ENCODE results near the gene ATP8B4.

DNA sequence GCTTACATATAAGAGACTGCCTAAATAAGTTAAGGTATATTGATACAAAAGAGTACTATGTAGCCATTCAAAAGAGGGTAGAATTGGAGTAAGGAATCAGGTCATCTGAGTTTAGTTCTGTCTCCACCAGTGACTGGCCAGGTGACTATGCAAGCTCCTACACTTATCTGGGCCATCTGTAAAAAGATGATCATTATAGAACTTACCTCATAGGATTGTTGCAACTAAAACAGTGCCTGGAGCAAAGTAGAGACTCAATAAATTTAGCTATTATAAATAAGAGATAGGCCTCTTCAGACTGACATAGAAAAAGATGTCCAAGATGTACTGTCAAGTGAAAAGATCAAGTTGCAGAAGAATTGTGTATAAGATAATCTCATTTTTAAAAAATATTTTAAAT, 1.7 kb upstream of the ATP8B4 start:
- no peak for TF ChIP-seq TCF12 (IDR thresholded peaks at IDR 0.05; ENCODE audit: low read depth)
- TF ChIP-seq CREB1 (IDR thresholded peaks at IDR 0.05; ENCODE audit: low read depth), result no peak
- TF ChIP-seq TAF1 (IDR thresholded peaks at IDR 0.05; ENCODE audit: low read depth), result no peak
- no peak for TF ChIP-seq EP300 (IDR thresholded peaks at IDR 0.05; ENCODE audit: borderline replicate concordance)
- TF ChIP-seq, protein P1, sequence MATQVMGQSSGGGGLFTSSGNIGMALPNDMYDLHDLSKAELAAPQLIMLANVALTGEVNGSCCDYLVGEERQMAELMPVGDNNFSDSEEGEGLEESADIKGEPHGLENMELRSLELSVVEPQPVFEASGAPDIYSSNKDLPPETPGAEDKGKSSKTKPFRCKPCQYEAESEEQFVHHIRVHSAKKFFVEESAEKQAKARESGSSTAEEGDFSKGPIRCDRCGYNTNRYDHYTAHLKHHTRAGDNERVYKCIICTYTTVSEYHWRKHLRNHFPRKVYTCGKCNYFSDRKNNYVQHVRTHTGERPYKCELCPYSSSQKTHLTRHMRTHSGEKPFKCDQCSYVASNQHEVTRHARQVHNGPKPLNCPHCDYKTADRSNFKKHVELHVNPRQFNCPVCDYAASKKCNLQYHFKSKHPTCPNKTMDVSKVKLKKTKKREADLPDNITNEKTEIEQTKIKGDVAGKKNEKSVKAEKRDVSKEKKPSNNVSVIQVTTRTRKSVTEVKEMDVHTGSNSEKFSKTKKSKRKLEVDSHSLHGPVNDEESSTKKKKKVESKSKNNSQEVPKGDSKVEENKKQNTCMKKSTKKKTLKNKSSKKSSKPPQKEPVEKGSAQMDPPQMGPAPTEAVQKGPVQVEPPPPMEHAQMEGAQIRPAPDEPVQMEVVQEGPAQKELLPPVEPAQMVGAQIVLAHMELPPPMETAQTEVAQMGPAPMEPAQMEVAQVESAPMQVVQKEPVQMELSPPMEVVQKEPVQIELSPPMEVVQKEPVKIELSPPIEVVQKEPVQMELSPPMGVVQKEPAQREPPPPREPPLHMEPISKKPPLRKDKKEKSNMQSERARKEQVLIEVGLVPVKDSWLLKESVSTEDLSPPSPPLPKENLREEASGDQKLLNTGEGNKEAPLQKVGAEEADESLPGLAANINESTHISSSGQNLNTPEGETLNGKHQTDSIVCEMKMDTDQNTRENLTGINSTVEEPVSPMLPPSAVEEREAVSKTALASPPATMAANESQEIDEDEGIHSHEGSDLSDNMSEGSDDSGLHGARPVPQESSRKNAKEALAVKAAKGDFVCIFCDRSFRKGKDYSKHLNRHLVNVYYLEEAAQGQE (IDR thresholded peaks at IDR 0.05; ENCODE audit: low read depth), result no peak
- no peak for TF ChIP-seq CEBPB (IDR thresholded peaks at IDR 0.05)
- TF ChIP-seq, protein P2, sequence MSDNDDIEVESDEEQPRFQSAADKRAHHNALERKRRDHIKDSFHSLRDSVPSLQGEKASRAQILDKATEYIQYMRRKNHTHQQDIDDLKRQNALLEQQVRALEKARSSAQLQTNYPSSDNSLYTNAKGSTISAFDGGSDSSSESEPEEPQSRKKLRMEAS (IDR thresholded peaks at IDR 0.05), result no peak
- TF ChIP-seq FOXM1 (IDR thresholded peaks at IDR 0.05; ENCODE audit: borderline replicate concordance, low read depth), result no peak
- TF ChIP-seq RAD21 (IDR thresholded peaks at IDR 0.05; ENCODE audit: low read depth), result no peak
- no peak for TF ChIP-seq TEAD4 (IDR thresholded peaks at IDR 0.05)
- TF ChIP-seq YY1 (IDR thresholded peaks at IDR 0.05; ENCODE audit: low read depth), result no peak
- no peak for TF ChIP-seq NFIC (IDR thresholded peaks at IDR 0.05)

Measured in Ishikawa (cell line).